Measurements from ENCODE around the gene UBAP2. TPM values are rescaled to one million over a fixed set of nuclear protein-coding genes. Genes with fewer than 3 reads are reported as not detected.

UBAP2 gene
- total RNA-seq, 2 experiments from 2014 or later: 43.4 to 45.6 TPM

GRCh38 chr9:33903157-33903780, 145.4 kb downstream of the UBAP2 start:
- CTCF ChIA-PET: interaction anchor here (0.7 to 0.8 kb wide), 2 partner anchors 21 to 89 kb away, joined by 3 read pairs; no protein-coding TSS in a partner anchor
- POLR2A ChIA-PET: interaction anchor here (0.9 kb wide), 1 partner anchor 45 kb away, joined by 3 read pairs; no protein-coding TSS in a partner anchor
- intact Hi-C loops (cut with micrococcal nuclease): no loop called here
- Mint-ChIP-seq H3K9me3 (no peaks in the 10 kb centered on the region), H3K27ac (no peak overlapping the region), H3K27me3 (no peaks in the 10 kb centered on the region), H3K36me3 (ENCODE audit: low read depth) (peaks cover 27% of the 10 kb centered on the region), H3K4me1 (ENCODE audit: low read depth) (peaks cover 15% of the 10 kb centered on the region), H3K4me3 (no peak overlapping the region)
- ATAC-seq: no peak
- no peak for DNase-seq
- TF ChIP-seq, protein P1, sequence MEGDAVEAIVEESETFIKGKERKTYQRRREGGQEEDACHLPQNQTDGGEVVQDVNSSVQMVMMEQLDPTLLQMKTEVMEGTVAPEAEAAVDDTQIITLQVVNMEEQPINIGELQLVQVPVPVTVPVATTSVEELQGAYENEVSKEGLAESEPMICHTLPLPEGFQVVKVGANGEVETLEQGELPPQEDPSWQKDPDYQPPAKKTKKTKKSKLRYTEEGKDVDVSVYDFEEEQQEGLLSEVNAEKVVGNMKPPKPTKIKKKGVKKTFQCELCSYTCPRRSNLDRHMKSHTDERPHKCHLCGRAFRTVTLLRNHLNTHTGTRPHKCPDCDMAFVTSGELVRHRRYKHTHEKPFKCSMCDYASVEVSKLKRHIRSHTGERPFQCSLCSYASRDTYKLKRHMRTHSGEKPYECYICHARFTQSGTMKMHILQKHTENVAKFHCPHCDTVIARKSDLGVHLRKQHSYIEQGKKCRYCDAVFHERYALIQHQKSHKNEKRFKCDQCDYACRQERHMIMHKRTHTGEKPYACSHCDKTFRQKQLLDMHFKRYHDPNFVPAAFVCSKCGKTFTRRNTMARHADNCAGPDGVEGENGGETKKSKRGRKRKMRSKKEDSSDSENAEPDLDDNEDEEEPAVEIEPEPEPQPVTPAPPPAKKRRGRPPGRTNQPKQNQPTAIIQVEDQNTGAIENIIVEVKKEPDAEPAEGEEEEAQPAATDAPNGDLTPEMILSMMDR (IDR thresholded peaks at IDR 0.05): no peak

- TF ChIP-seq, protein P1 (IDR thresholded peaks at IDR 0.05): no peak
- Mint-ChIP-seq H3K27ac (no peak overlapping the region), H3K4me1 (ENCODE audit: low read depth) (peaks cover 9% of the 10 kb centered on the region), H3K27me3 (no peaks in the 10 kb centered on the region), H3K36me3 (ENCODE audit: low read depth) (peaks cover 17% of the 10 kb centered on the region), H3K4me3 (no peak overlapping the region), H3K9me3 (no peaks in the 10 kb centered on the region)
- intact Hi-C loops (cut with micrococcal nuclease): no loop called here
- no peak for DNase-seq
- ATAC-seq: no peak
- CTCF ChIA-PET: interaction anchor here (1.1 to 1.4 kb wide), 4 partner anchors 19 to 115 kb away, joined by 3 to 4 read pairs (median 4); no protein-coding TSS in a partner anchor
- POLR2A ChIA-PET: no interaction called here
Measured at GRCh38 chr9:33894316-33894715, 154.4 kb downstream of the UBAP2 start.

GRCh38 chr9:33893861-33894260, 154.8 kb downstream of the UBAP2 start:
- no peak overlapping the region for H3K27ac Mint-ChIP-seq
- H3K4me1 Mint-ChIP-seq (ENCODE audit: low read depth): peaks cover 9% of the 10 kb centered on the region
- ChIA-PET CTCF (interaction anchor here (0.6 to 1.4 kb wide), 5 partner anchors 20 to 115 kb away, joined by 3 to 4 read pairs (median 4); no protein-coding TSS in a partner anchor), POLR2A (no interaction called here)
- intact Hi-C loops (cut with micrococcal nuclease): no loop called here
- no peak for DNase-seq
- no peak for ATAC-seq
- peaks cover 17% of the 10 kb centered on the region for H3K36me3 Mint-ChIP-seq (ENCODE audit: low read depth)
- TF ChIP-seq, protein P1 (IDR thresholded peaks at IDR 0.05): no peak
- H3K27me3 Mint-ChIP-seq: no peaks in the 10 kb centered on the region
- no peaks in the 10 kb centered on the region for H3K9me3 Mint-ChIP-seq
- no peak overlapping the region for H3K4me3 Mint-ChIP-seq

DNA sequence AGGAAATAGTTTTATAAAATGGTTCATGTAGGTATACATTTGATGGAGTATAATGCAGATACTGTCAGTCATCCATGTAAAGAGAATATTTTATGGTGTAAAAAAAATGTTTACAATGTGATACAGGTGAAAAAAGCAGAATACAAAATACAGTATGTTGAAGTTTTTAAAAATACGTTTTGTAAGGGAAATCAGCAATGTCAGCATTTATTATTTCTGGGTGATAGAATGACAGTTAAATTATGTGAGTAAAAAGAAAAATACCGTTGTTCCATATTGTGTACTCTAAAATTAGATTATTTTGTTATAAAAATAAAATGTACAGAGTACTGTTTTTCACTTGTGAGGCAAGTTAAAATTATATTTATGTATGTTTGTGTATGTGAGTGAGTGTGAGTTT, 162.7 kb downstream of the UBAP2 start:
- DNase-seq (no peak), ATAC-seq (no peak)
- ChIA-PET CTCF (interaction anchor here (1.3 kb wide), 1 partner anchor 188 kb away, joined by 4 read pairs; no protein-coding TSS in a partner anchor), POLR2A (no interaction called here)
- intact Hi-C loops (cut with micrococcal nuclease): no loop called here
- TF ChIP-seq, protein P1 (IDR thresholded peaks at IDR 0.05): no peak
- Mint-ChIP-seq H3K9me3 (peaks cover 1% of the 10 kb centered on the region), H3K27me3 (no peaks in the 10 kb centered on the region), H3K4me1 (ENCODE audit: low read depth) (peaks cover 28% of the 10 kb centered on the region), H3K27ac (no peak overlapping the region), H3K36me3 (ENCODE audit: low read depth) (peaks cover 15% of the 10 kb centered on the region), H3K4me3 (no peak overlapping the region)
